ENCODE results near the gene OR11H12.
"Not testable (repeated sequence)": the region's sequence is repeated elsewhere in the genome, so short reads cannot be mapped to it uniquely, and the experiment has no call there.

OR11H12 gene, protein sequence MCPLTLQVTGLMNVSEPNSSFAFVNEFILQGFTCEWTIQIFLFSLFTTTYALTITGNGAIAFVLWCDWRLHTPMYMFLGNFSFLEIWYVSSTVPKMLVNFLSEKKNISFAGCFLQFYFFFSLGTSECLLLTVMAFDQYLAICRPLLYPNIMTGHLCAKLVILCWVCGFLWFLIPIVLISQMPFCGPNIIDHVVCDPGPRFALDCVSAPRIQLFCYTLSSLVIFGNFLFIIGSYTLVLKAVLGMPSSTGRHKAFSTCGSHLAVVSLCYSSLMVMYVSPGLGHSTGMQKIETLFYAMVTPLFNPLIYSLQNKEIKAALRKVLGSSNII

DNA sequence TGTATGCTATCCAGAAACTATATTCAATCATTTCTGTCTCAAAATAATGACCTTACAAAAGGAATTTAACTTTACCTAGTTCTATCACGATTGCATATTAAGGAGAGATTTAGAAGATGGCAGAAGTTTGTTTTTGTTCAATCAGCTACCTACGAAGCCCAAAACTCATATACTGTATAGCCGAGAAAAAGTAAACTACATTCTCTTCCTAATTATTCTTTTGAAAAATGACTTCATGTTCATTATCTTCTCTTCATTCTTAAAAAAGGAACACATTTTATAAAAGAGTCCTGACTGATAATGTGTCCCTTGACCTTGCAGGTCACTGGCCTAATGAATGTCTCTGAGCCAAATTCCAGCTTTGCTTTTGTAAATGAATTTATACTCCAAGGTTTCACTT, at the start of gene OR11H12:
Gene OR11H12, plus strand, starts transcription at position 301 of the 400 bp plus-strand sequence. Its CDS starts 0 bp downstream, at position 301.
- H3K4me3 ChIP-seq (ENCODE audit: control insufficient read depth, low read depth, low read length); DNase-seq (ENCODE audit: low read depth): not testable (repeated sequence)

DNA sequence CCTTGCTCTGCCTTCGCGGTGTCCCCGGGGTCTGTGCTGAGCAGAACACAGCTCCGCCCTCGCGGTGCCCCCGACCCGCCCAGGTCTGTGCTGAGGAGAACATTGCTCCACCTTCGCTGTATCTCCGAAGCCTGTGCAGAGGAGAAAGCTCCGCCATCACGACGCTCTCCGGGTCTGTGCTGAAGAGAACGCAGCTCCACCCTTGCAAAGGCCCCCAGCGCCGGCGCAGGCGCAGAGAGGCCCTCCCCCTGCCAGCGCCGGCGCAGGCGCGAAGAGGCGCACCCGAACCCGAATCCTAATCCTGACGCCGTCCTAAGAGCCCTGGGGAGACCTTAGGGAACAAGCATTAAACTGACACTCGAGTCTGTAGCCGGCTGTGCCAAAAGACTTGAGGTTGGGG, 18.0 kb upstream of the OR11H12 start:
- H3K4me3 ChIP-seq (ENCODE audit: control insufficient read depth, low read depth, low read length); DNase-seq (ENCODE audit: low read depth): not testable (repeated sequence)

DNA sequence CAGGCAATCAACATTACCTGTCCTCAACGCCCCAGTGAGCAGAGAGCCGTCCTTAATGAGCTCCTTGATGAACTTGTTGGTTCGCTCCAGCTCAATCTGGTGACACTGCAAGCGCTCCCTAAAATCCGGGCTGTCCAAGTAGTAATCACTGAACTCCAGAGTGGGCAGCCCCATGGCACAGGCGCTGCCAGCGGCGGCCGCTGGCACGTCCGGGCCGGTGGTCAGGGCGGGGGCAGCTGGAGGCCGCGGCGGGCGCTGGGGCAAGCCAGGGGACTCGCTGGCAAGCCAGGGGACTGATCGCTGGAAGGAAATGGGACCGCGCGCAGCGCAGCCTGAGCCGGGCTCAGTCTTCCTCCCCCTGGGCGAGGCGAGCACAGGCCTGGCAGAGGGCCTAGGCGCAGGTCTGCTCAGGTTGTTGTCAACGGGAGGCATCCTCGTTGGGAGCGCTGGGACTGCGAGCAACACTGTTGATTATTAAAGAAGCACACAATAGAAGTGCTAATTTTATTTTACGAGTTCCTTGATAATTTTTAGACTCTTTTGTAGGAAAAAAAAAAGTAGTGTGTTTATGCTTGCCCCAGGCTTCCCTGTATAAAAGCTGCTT, 25.8 kb downstream of the OR11H12 start:
- not testable (repeated sequence) for H3K4me3 ChIP-seq (ENCODE audit: control insufficient read depth, low read depth, low read length); DNase-seq (ENCODE audit: low read depth)

DNA sequence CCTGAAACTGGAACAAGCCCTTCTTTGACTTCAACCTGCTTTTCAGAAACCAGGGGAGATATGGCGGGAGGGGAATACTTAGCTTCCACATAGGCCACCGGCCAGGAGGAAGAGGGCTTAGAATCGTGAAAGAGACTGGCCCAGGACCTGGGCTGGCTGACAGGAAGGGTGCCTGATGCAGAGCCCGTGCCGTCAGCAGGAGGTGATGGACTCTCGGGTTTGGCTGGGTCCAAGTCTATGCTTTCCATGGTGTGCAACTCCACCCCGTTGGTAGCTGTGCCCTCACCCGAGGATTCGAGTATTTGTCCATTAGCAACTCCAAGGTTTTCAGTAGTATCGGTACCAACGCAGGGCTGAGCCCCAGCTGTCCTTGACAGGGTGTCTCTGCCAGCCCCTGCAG, 35.1 kb downstream of the OR11H12 start:
- DNase-seq (ENCODE audit: low read depth), result not testable (repeated sequence)

DNA sequence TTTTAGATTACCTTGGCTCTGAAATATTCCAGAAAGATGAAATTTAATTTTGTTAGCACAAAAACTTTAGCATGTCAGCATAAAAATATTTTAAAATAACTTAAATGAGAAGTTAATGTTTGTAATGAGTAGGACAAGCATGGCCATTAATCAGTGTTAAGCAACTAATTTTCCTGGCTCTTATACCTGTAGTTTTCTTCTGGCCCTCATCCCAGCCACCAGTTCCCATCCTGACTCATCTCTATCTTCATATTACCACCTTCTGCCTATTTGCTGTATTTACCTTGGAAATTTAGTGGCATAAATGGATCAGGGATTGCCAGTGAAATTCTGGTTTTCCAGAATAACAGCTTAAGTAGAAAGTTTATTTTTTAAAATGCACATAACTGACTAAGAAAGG, 37.1 kb downstream of the OR11H12 start:
- DNase-seq (ENCODE audit: low read depth); H3K4me3 ChIP-seq (ENCODE audit: control insufficient read depth, low read depth, low read length): not testable (repeated sequence)

More for the DNA sequence above, 35.1 kb downstream of the OR11H12 start:
- H3K4me3 ChIP-seq (ENCODE audit: control insufficient read depth, low read depth, low read length), result not testable (repeated sequence)

DNA sequence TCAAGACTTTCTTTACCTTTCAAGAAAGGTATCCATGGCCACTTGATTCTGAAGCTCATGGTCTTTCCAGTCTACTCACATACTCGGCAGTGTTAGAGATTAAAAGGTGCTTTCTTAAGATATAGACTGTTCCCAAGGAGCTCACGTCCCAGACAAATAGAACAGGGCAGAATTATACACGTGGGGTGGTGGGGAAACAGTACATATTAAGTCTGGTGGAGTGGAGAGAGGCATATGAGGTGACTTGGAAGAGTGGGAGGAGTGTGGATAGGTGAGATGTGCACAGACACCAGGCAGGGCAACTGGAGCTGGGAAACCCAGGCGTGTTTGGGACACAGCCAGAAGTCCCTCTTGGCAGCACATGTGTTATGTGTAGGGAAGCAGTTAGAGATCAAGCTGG, 37.9 kb downstream of the OR11H12 start:
- H3K4me3 ChIP-seq (ENCODE audit: control insufficient read depth, low read depth, low read length); DNase-seq (ENCODE audit: low read depth): not testable (repeated sequence)

DNA sequence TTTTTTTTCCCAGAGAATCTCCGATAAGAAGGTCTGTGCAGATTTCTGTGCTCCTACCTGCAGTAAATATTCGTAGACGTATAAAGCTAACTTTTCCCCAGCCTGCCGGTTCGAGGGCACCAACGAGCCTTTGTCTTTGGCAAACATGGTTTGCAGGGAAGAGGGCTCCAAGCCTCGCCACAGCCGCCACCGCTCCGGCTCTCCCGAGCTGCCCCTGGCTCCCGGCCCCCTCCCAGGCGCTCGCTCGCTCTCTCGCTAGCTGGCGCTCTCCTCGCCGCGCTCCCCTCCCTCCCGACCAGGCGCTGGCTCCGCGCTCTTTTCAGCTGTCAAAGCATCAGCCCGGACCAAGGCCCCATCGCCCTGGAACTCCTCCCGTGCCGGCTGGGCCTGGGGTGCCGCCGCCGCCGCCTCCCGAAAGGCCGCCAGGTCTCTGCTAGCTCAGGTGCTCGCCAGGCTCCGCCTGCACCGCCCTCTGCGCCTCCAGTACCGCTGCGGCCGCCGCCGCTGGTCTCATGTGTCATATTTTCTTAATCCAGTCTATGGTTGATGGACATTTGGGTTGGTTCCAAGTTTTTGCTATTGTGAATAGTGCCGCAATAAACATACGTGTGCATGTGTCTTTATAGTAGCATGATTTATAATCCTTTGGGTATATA, 45.3 kb downstream of the OR11H12 start:
- not testable (repeated sequence) for H3K4me3 ChIP-seq (ENCODE audit: control insufficient read depth, low read depth, low read length); DNase-seq (ENCODE audit: low read depth)
